G401.6 (cell line): Measurements from ENCODE around the gene MAP3K2.
"Not testable (repeated sequence)": the region's sequence is repeated elsewhere in the genome, so short reads cannot be mapped to it uniquely, and the experiment has no call there.

Source experiments
- FAIRE-seq: peaks from 2 replicates; lab custom pipeline; 2012; peaks lifted over from hg19 to GRCh38; lab: Jason Lieb, UNC

Gene MAP3K2

GRCh38 chr2:127421116-127421800 lies 33.5 kb upstream of the MAP3K2 start:
- FAIRE-seq = no peak

DNA sequence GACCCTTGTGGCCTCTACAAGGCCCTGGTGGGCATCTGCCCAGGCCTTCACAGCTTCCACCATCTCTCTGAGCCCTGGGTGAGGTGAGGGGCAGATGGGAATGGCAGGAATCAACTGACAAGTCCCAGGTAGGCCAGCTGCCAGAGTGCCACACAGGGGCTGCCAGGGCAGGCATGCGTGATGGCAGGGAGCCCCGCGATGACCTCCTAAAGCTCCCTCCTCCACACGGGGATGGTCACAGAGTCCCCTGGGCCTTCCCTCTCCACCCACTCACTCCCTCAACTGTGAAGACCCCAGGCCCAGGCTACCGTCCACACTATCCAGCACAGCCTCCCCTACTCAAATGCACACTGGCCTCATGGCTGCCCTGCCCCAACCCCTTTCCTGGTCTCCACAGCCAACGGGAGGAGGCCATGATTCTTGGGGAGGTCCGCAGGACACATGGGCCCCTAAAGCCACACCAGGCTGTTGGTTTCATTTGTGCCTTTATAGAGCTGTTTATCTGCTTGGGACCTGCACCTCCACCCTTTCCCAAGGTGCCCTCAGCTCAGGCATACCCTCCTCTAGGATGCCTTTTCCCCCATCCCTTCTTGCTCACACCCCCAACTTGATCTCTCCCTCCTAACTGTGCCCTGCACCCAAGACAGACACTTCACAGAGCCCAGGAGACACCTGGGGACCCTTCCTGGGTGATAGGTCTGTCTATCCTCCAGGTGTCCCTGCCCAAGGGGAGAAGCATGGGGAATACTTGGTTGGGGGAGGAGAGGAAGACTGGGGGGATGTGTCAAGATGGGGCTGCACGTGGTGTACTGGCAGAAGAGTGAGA lies 32.5 kb upstream of the MAP3K2 start:
- no peak for FAIRE-seq

GRCh38 chr2:127419448-127420038 lies 31.8 kb upstream of the MAP3K2 start:
- no peak for FAIRE-seq

DNA sequence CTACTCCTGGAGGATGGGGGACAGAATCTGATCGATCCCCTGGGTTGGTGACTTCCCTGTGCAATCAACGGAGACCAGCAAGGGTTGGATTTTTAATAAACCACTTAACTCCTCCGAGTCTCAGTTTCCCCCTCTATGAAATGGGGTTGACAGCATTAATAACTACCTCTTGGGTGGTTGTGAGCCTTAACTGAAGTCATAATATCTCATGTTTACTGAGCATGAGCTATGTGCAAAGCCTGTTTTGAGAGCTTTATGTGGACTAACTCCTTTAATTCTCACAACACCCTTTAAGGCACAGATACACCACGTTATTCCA lies 31.3 kb upstream of the MAP3K2 start:
- FAIRE-seq = no peak

GRCh38 chr2:127418300-127419111 lies 30.7 kb upstream of the MAP3K2 start, which contains the start of gene PROC:
PROC (plus strand) TSS chr2:127418427; CDS start chr2:127419943, 1,516 bp downstream.
- FAIRE-seq = no peak

- FAIRE-seq = no peak
These were observed 29.6 kb upstream of the MAP3K2 start for GRCh38 chr2:127417406-127417805.

DNA sequence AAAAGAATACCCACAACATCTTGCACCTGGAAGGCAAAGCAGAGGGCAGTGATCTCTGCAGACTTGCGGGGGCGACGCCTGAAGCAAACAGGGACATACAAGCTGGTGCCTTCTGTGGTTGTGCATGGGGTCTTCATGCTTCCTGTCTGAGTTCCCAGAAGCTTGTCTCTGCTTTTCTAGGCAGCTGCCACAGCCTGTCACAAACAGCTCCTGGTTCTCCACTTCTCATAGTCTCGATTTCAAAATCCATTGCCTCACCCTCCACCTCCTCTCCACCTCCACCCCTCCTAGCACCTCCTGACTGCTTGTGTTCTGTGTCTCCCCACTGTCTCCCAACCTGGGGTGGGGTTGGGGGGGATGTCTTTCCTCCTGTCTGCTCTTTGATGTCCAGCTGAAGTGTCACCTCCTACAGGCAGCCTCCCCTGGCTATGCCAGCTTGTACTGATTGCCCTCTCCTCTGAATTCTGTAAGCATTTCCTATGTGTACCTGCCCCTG lies 28.8 kb upstream of the MAP3K2 start:
- no peak for FAIRE-seq

- FAIRE-seq = no peak
These were observed 28.1 kb upstream of the MAP3K2 start for GRCh38 chr2:127415593-127416505.

DNA sequence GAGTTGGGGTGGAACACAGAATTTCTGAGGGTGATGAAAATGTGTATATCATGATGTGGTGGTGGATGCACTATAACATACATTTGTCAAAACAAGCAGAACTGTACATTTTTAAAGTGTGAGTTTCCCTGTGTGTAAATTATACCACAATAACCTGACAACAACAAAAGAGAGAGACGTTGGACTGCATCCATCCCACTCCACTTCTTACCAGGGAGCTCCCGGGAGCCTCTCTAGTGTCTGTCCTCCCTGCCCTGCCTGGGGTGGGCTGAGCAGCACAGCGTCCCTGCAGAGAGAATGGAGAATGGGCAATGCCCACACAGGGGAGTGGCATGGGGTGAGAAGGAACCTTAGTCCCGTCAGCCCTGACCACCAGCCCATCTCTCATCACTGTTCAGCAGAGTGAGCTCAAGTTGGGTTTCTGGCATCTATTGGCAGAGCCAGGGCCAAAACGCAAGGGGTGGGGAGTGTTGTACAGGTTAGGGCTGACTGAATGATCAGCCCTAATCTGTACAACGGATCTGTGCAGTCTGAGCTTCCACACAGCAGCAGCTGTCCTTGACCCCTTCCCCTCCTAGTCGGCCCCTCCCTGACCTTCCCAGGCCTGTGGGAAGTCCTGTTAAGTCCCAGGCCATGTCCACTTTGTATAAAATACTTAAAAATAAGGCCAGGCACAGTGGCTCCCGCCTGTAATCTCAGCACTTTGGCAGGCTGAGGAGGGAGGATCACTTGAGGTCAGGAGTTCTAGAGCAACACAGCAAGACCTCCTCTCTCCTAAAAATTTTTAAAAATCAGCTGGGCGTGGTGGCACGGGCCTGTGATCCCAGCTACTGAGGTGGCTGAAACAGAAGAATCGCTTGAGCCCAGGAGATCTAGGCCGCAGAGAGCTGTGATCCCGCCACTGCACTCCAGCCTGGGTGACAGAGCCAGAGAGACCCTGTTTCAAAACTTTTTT lies 27.1 kb upstream of the MAP3K2 start:
- no peak for FAIRE-seq

DNA sequence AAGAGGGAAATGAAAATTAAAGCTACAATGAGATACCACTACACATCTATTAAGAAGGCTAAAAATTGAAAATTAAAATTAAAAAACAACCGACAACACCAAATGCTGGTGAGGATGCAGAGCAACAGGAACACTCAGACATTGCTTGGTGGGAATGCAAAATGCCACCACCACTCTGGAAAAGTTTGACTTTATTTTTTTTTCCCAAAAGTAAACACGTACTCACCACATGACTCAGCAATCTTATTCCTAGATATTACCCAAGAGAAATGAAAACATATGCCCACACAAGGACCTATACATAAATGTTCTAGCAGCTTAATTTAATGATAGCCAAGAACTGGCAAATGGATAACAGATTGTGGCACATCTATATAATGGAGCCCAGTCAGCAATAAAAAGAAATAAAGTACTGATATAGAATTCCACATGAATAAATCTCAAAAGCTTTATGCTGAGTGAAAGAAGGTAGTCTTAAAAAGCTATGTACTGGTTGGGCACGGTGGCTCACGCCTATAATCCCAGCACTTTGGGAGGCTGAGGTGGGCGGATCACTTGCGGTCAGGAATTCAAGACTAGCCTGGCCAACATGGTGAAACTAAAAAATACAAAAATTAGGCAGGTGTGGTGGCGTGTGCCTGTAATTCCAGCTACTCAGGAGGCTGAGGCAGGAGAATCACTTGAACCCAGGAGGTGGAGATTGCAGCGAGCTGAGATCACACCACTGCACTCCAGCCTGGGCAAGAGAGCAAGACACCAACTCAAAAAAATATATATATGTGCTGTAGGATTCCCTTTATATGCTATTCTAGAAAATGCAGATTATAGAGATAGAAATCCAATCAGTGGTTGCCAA lies 26.2 kb upstream of the MAP3K2 start:
- no peak for FAIRE-seq

DNA sequence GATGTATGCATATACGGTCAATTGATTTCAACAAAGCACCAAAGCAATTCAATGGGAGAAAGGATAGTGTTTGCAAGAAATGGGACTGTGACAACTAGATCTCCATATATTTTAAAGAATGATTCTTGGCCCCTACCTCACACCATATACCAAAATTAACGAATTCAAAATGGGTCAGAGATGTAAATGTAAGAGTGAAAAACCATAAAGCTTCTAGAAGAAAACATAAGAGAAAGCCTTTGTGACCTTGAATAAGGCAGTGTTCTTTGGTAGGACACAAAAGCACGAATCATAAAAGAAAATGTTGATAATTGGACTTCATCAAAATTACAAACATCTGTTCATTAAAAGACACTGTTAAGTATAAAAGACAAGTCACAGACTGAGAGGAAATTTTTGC lies 25.4 kb upstream of the MAP3K2 start:
- no peak for FAIRE-seq

DNA sequence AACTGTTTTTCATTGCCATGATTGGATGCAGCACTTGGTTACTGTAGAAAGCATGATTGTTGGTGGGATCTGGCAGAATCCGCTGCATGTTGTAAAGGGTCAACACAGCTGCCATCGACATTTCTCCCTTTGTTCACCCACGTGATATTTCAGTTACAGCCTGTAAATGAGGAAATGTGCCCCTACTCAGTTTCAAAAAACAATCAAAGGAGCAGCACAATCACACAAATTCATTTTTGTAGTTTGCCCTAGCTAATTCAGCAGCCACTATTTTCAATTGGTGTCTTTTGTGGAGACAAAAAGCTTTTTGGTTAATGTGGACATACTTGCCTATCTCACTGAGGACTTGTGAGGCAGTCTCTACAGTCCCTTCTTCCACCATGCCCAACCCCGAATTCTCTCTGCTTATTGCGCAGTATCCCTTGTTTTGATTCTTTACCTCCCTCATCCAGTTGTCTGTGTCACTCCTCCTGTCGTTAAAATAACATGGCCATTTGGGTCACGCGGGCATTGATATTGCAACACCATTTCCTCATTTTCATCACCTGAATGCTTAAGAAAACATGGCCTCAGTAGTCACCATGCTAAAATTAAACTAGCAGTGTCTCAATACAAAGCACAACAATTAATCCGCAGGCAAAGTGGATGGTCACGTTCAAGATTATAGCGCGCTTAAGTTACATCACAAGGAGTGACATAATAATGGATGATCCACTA lies 24.0 kb upstream of the MAP3K2 start:
- FAIRE-seq = no peak

- FAIRE-seq = peak; percentile 19
These were observed 23.3 kb upstream of the MAP3K2 start for GRCh38 chr2:127410871-127411652.

- not testable (repeated sequence) for FAIRE-seq
These were observed 21.9 kb upstream of the MAP3K2 start for GRCh38 chr2:127409716-127410115.

- FAIRE-seq = no peak
These were observed 21.0 kb upstream of the MAP3K2 start for GRCh38 chr2:127408807-127409099.

DNA sequence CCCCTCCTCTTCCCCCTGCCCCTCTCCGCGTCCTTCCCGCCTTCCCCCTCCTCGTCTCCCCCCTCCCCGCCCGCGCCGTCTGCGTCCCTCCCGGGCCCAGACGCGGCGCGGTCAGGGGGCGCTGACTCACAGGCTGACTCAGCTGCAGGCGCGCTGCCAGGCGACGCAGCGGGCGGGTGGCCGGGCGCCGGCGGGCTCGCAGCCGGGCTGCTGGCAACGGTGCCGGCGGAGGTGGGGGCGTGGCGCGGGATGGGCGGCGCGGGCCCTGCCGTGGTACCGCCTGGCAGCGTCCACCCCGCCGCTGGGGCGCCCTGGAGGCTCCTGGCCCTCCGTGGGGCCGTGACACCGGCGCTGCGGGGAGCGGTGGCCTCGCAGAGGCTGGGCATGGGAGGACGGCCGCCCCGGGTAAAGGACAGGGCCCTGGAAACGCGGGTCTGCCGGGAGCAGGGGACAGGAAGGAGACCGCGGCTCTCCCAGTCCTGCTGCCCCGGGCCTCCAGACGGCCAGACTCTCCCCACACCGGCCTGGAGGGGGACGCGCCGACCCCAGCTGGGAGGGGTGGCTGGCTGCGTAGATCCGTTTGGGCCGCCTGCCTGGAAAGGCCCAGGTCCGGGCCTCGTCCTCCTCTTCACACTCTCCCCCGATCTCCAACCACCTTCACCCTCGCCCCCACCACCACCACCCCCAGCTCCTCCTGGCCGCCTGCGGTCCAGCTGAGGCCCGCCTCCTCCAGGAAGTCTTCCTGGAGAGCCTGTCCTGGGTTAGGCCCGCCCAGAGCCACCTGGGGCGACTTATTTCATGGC lies 20.4 kb upstream of the MAP3K2 start:
- FAIRE-seq = no peak

DNA sequence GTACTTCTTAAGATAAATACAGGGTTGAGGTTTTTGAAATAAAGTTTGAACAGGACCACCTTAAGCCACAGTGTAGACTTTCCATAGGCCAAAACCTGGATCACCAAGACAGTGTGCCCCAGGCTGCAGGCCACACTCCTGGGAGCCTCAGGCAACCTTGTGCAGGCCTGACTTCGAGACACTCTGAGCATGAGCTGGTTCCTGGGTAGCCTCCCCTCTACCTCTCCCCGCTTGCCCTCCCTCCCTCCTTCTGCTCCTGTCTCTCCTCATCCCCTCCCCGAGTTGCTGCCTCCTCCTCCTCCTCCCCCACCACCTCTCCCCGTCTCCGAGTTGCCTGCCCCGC lies 19.9 kb upstream of the MAP3K2 start:
- FAIRE-seq = no peak
